ENCODE data around the gene PADI2.

DNA sequence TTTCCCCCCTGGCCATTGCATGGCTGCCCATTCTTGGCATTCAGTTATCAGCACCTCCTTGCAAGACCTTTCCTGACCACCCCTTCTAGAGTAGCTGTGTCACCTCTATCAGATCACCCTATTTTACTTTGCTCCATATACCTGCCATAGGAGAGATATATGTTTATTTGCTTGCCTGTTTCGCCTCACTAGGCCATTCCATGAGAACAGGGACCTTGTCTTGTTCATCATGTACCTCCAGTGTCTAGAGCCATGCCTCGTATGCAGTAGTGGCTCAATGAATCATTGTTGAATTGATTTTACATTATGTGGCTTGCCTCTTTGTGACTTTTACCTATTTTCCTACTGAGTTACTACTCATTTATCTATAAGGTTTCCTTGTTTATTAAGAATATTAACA, 26.4 kb upstream of the PADI2 start:
- TF ChIP-seq, protein P1, sequence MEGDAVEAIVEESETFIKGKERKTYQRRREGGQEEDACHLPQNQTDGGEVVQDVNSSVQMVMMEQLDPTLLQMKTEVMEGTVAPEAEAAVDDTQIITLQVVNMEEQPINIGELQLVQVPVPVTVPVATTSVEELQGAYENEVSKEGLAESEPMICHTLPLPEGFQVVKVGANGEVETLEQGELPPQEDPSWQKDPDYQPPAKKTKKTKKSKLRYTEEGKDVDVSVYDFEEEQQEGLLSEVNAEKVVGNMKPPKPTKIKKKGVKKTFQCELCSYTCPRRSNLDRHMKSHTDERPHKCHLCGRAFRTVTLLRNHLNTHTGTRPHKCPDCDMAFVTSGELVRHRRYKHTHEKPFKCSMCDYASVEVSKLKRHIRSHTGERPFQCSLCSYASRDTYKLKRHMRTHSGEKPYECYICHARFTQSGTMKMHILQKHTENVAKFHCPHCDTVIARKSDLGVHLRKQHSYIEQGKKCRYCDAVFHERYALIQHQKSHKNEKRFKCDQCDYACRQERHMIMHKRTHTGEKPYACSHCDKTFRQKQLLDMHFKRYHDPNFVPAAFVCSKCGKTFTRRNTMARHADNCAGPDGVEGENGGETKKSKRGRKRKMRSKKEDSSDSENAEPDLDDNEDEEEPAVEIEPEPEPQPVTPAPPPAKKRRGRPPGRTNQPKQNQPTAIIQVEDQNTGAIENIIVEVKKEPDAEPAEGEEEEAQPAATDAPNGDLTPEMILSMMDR (IDR thresholded peaks at IDR 0.05; ENCODE audit: low read depth, low read length, poor library complexity, severe bottlenecking): no peak
- TF ChIP-seq EZH2phosphoT487 (IDR thresholded peaks at IDR 0.05; ENCODE audit: borderline replicate concordance, low read length): no peak
